H1 (cell line): ENCODE measurements around the gene CCDC63. TPM values are rescaled to one million over a fixed set of nuclear protein-coding genes. Genes with fewer than 3 reads are reported as not detected.

Source experiments
- CTCF ChIA-PET: fragments of 300-600 bp; sonication (Branson Sonifier 250); formaldehyde crosslinking; loops from one replicate; lab custom pipeline; 2021; ENCODE audit not compliant: partially characterized antibody; lab: Charles Lee
- POLR2A ChIA-PET: fragments of 300-600 bp; sonication (Branson Sonifier 250); formaldehyde crosslinking; loops from one replicate; lab custom pipeline; 2021; ENCODE audit warnings: inconsistent platforms; ENCODE audit not compliant: partially characterized antibody; lab: Charles Lee
- DNase-seq, 2 experiments: peaks; one replicate each; pipeline versions ENCODE4 v3.0.0 to v3.0.0-alpha.2; 2010 to 2022; ENCODE audit warnings: low spot score in 2 of 2, low read depth in 1 of 2, mixed read lengths in 1 of 2
- FAIRE-seq: peaks from 2 replicates; lab custom pipeline; 2011; peaks lifted over from hg19 to GRCh38; lab: Jason Lieb, UNC
- H2AFZ ChIP-seq: 2 replicates; pipeline ENCODE4 v1.8.1; 2012; ENCODE audit warnings: low read length, inconsistent platforms
- H2AK5ac ChIP-seq: 2 replicates; pipeline ENCODE4 v1.6.1; 2013; ENCODE audit warnings: low read depth, low read length
- H2BK120ac ChIP-seq: replicated peaks from 2 replicates; pipeline ENCODE3; 2013; ENCODE audit warnings: low read depth, low read length, inconsistent platforms
- H2BK12ac ChIP-seq: 2 replicates; pipeline ENCODE4 v1.6.1; 2013; ENCODE audit warnings: low read depth, low read length
- H2BK15ac ChIP-seq: 2 replicates; pipeline ENCODE4 v1.6.1; 2013; ENCODE audit warnings: low read length
- H2BK20ac ChIP-seq: 2 replicates; pipeline ENCODE4 v1.6.1; 2013; ENCODE audit warnings: low read length
- H2BK5ac ChIP-seq: 2 replicates; pipeline ENCODE4 v1.6.1; 2013; ENCODE audit warnings: low read depth, low read length
- H3K14ac ChIP-seq: 2 replicates; pipeline ENCODE4 v1.6.1; 2013; ENCODE audit warnings: inconsistent platforms; ENCODE audit not compliant: insufficient read length
- H3K18ac ChIP-seq: 2 replicates; pipeline ENCODE4 v1.6.1; 2013; ENCODE audit warnings: low read length; ENCODE audit errors: extremely low read depth
- H3K23ac ChIP-seq: 2 replicates; pipeline ENCODE4 v1.6.1; 2013; ENCODE audit warnings: inconsistent platforms; ENCODE audit not compliant: insufficient read length
- H3K23me2 ChIP-seq: 2 replicates; pipeline ENCODE4 v1.6.1; 2013; ENCODE audit warnings: low read depth, low read length
- H3K27ac ChIP-seq: 2 replicates; pipeline ENCODE4 v1.6.1; 2011; ENCODE audit warnings: low read depth, low read length, inconsistent platforms
- H3K27me3 ChIP-seq, 4 experiments: replicated peaks in 1 of 4; 1 replicate in 1 of 4; 2 replicates in 3 of 4; pipeline versions ENCODE4 v1.6.1 to v1.8.1; 2011 to 2013; ENCODE audit warnings: low read length in 3 of 4, mild to moderate bottlenecking in 3 of 4, inconsistent platforms in 2 of 4, mixed read lengths in 2 of 4, moderate library complexity in 1 of 4; ENCODE audit not compliant: control insufficient read depth in 3 of 4, insufficient read depth in 3 of 4; ENCODE audit errors: extremely low read depth in 1 of 4
- H3K36me3 ChIP-seq, 4 experiments: 2 replicates each; pipeline versions ENCODE4 v1.6.1 to v1.8.1; 2011 to 2013; ENCODE audit warnings: mild to moderate bottlenecking in 4 of 4, low read length in 3 of 4, moderate library complexity in 2 of 4, control low read depth in 1 of 4, inconsistent platforms in 1 of 4; ENCODE audit not compliant: insufficient read depth in 4 of 4, control insufficient read depth in 2 of 4
- H3K4ac ChIP-seq: replicated peaks from 2 replicates; pipeline ENCODE3; 2013; ENCODE audit warnings: low read length, low read depth, mixed read lengths, inconsistent platforms; ENCODE audit not compliant: insufficient read length
- H3K4me1 ChIP-seq, 4 experiments: replicated peaks in 1 of 4; 1 replicate in 1 of 4; 2 replicates in 3 of 4; pipeline versions ENCODE4 v1.6.1 to v1.8.1; 2011 to 2013; ENCODE audit warnings: low read length in 3 of 4, inconsistent platforms in 2 of 4, mixed read lengths in 1 of 4; ENCODE audit not compliant: insufficient read depth in 4 of 4, control insufficient read depth in 3 of 4
- H3K4me2 ChIP-seq, 2 experiments: 2 replicates each; pipeline versions ENCODE4 v1.6.1 to v1.8.1; 2011 to 2013; ENCODE audit warnings: low read depth in 2 of 2, low read length in 2 of 2, control low read depth in 1 of 2, inconsistent platforms in 1 of 2, mild to moderate bottlenecking in 1 of 2; ENCODE audit not compliant: insufficient read depth in 1 of 2
- H3K4me3 ChIP-seq, 4 experiments: fragments of 200-600, 300-600 bp in 1 of 4; sonication (generic), shearing (Covaris generic), sonication (Bioruptor Twin) in 1 of 4; 2 replicates each; pipeline versions ENCODE4 v1.5.1 to v1.8.1; 2011 to 2016; ENCODE audit warnings: low read length in 4 of 4, low read depth in 3 of 4, control low read depth in 2 of 4, inconsistent platforms in 2 of 4, mild to moderate bottlenecking in 2 of 4, mixed read lengths in 1 of 4, moderate library complexity in 1 of 4; ENCODE audit not compliant: insufficient read depth in 2 of 4; ENCODE audit errors: extremely low read depth in 1 of 4
- H3K56ac ChIP-seq: replicated peaks from 2 replicates; pipeline ENCODE3; 2013; ENCODE audit warnings: low read depth, mild to moderate bottlenecking, mixed read lengths, low read length, inconsistent platforms; ENCODE audit not compliant: insufficient read length
- H3K79me1 ChIP-seq: 2 replicates; pipeline ENCODE4 v1.6.1; 2013; ENCODE audit warnings: low read depth, low read length, control low read depth
- H3K79me2 ChIP-seq, 2 experiments: 2 replicates each; pipeline versions ENCODE4 v1.6.1 to v1.8.1; 2012 to 2013; ENCODE audit warnings: low read length in 2 of 2, mild to moderate bottlenecking in 2 of 2, inconsistent platforms in 1 of 2; ENCODE audit not compliant: insufficient read depth in 2 of 2, control insufficient read depth in 1 of 2
- H3K9ac ChIP-seq, 4 experiments: replicated peaks in 1 of 4; 1 replicate in 1 of 4; 2 replicates in 3 of 4; pipeline versions ENCODE4 v1.6.1 to v1.8.1; 2011 to 2013; ENCODE audit warnings: low read depth in 3 of 4, low read length in 3 of 4, control low read depth in 2 of 4, mild to moderate bottlenecking in 2 of 4, moderate library complexity in 2 of 4, inconsistent platforms in 1 of 4; ENCODE audit errors: extremely low read depth in 1 of 4
- H3K9me3 ChIP-seq, 2 experiments: 2 replicates each; pipeline versions ENCODE4 v1.6.1 to v1.8.1; 2012 to 2013; ENCODE audit warnings: mild to moderate bottlenecking in 2 of 2, moderate library complexity in 2 of 2, control low read depth in 1 of 2, inconsistent platforms in 1 of 2, low read depth in 1 of 2, low read length in 1 of 2, mixed read lengths in 1 of 2; ENCODE audit not compliant: insufficient read depth in 2 of 2
- H4K20me1 ChIP-seq, 2 experiments: replicated peaks in 1 of 2; 2 replicates each; pipeline versions ENCODE3 to v1.8.1; 2011 to 2013; ENCODE audit warnings: inconsistent platforms in 2 of 2, low read length in 2 of 2, mild to moderate bottlenecking in 1 of 2; ENCODE audit not compliant: insufficient read depth in 2 of 2, control insufficient read depth in 1 of 2
- H4K5ac ChIP-seq: 2 replicates; pipeline ENCODE4 v1.6.1; 2013; ENCODE audit warnings: low read length, low read depth, mixed read lengths, inconsistent platforms; ENCODE audit not compliant: insufficient read length
- H4K8ac ChIP-seq: 2 replicates; pipeline ENCODE4 v1.8.0; 2013; ENCODE audit warnings: mild to moderate bottlenecking, moderate library complexity, low read length, inconsistent platforms; ENCODE audit not compliant: insufficient read depth; ENCODE audit errors: extremely low read depth
- H4K91ac ChIP-seq: replicated peaks from 2 replicates; pipeline ENCODE3; 2013; ENCODE audit warnings: low read length, mixed read lengths, inconsistent platforms; ENCODE audit not compliant: insufficient read length
- BRCA1 ChIP-seq: IDR thresholded peaks from 2 replicates; pipeline ENCODE4 v1.6.1; 2012; ENCODE audit warnings: low read depth, low read length, improper control_type of control experiment
- CBX5 ChIP-seq: fragments of 300-800, 300-1000 bp; sonication (generic); IDR thresholded peaks from 2 replicates; pipeline ENCODE4 v1.7.1; 2016; ENCODE audit warnings: antibody characterized with exemption, low read length, low read depth
- CEBPB ChIP-seq: IDR thresholded peaks from 2 replicates; pipeline ENCODE4 v1.6.1; 2012; ENCODE audit warnings: low read depth, low read length
- CHD2 ChIP-seq: IDR thresholded peaks from 2 replicates; pipeline ENCODE4 v1.6.1; 2012; ENCODE audit warnings: low read length, improper control_type of control experiment
- GTF2F1 ChIP-seq: IDR thresholded peaks from 2 replicates; pipeline ENCODE4 v1.6.1; 2012; ENCODE audit warnings: low read depth, low read length, improper control_type of control experiment, borderline replicate concordance
- KDM4A ChIP-seq: IDR thresholded peaks from one replicate; pipeline ENCODE4 v1.7.1; 2012; ENCODE audit warnings: low read depth, mild to moderate bottlenecking, moderate library complexity, low read length, inconsistent platforms; ENCODE audit not compliant: severe bottlenecking
- MAFK ChIP-seq: IDR thresholded peaks from 2 replicates; pipeline ENCODE4 v1.6.1; 2012; ENCODE audit warnings: low read depth, mild to moderate bottlenecking, improper control_type of control experiment, low read length
- NANOG ChIP-seq: IDR thresholded peaks from 2 replicates; pipeline ENCODE4 v1.6.1; 2011; ENCODE audit warnings: low read length, low read depth, mild to moderate bottlenecking, inconsistent platforms; ENCODE audit not compliant: insufficient read depth, poor library complexity, severe bottlenecking
- POLR2A ChIP-seq, 2 experiments: IDR thresholded peaks; 1 replicate in 1 of 2; 2 replicates in 1 of 2; pipeline ENCODE4 v1.6.1; 2011; ENCODE audit warnings: low read depth in 2 of 2, low read length in 2 of 2, mild to moderate bottlenecking in 2 of 2; ENCODE audit errors: control extremely low read depth in 1 of 2
- SIRT6 ChIP-seq: IDR thresholded peaks from one replicate; pipeline ENCODE4 v1.7.1; 2012; ENCODE audit warnings: low read length, inconsistent platforms
- SP4 ChIP-seq: IDR thresholded peaks from 2 replicates; pipeline ENCODE4 v1.6.1; 2012; ENCODE audit warnings: low read length, inconsistent platforms
- YY1 ChIP-seq: IDR thresholded peaks from 2 replicates; pipeline ENCODE4 v1.6.1; 2011; ENCODE audit warnings: low read depth, mild to moderate bottlenecking, low read length
- WGBS, 2 experiments: shearing (Covaris generic) in 1 of 2; methylation state at CpG; one replicate each; pipeline versions ENCODE4 v1.1.6 to v1.1.7; 2013 to 2015; ENCODE audit warnings: low lambda C conversion rate in 2 of 2, mixed read lengths in 2 of 2, inconsistent platforms in 1 of 2, low coverage in 1 of 2, missing lambda C conversion rate in 1 of 2; ENCODE audit not compliant: insufficient replicate concordance in 2 of 2, insufficient coverage in 1 of 2, insufficient read length in 1 of 2; ENCODE audit errors: extremely low coverage in 1 of 2, missing lambda C conversion rate in 1 of 2; 5-methylcytosine and 5-hydroxymethylcytosine counted together
- polyA plus RNA-seq, 7 experiments: library from polyadenylated mRNA; depleted of rRNA in 3 of 7; stranded (reverse) in 5 of 7; unstranded in 2 of 7; fragments of >200 nt in 5 of 7; fragments of 200-250 nt in 2 of 7; gene quantifications; 1 replicate in 5 of 7; 2 replicates in 1 of 7; 4 replicates in 1 of 7; pipeline versions ENCODE4 v1.2.1 to v1.2.3, GENCODE V29; 2011 to 2013; ENCODE audit warnings: missing spikeins in 2 of 7, mixed read lengths in 2 of 7
- total RNA-seq: library from RNA; stranded (reverse); fragmentation: NEBNext Ultra II Directional; extraction: Animal tissue kit (Norgen Biotek cat#: 25700); gene quantifications from 2 replicates; pipeline ENCODE4 v1.2.1, GENCODE V29; 2021
- TF ChIP-seq, protein P1 (sequence below), 3 experiments: IDR thresholded peaks; 1 replicate in 2 of 3; 2 replicates in 1 of 3; pipeline versions ENCODE4 v1.5.1 to v1.6.1; 2011; ENCODE audit warnings: low read length in 3 of 3, mild to moderate bottlenecking in 3 of 3, inconsistent platforms in 2 of 3, low read depth in 1 of 3, moderate library complexity in 1 of 3; ENCODE audit not compliant: insufficient read depth in 1 of 3; ENCODE audit errors: control extremely low read depth in 1 of 3

Gene CCDC63
- total and polyA plus RNA-seq, 2 of the 8 experiments (the other 6 are each of a cell fraction or from before 2014, with no cell fraction given): 0.42 to 0.93 TPM

DNA sequence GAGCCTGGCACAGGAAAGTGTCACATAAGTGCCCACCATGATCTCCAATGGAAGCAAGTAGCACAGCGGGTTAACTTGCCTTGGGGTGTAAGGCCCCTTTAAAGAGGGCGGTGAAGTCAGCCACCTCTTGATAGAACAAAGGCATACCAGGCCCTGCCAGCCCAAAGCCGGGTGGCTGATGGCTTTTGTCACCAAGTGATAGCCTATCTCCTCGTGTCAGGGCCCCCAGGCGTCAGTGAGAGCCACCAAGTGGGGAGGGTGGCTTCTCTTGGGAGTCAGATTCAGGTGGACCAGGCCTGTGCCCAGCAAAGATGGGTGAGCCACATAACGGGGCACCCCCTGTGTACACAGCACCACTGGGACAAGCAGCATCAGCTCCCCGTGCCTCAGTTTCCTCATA is 81.9 kb downstream of the CCDC63 start:
- H4K20me1 ChIP-seq: peaks cover 0 to 4% of the 10 kb centered on the region in 2 experiments
- no peak for FAIRE-seq
- no peak overlapping the region for H2BK20ac ChIP-seq
- no peak overlapping the region for H2AFZ ChIP-seq
- H2BK5ac ChIP-seq: no peak overlapping the region
- H3K27ac ChIP-seq: no peak overlapping the region
- H3K56ac ChIP-seq: no peak overlapping the region
- no peaks in the 10 kb centered on the region; a peak in 1 of 7 replicates for H3K27me3 ChIP-seq
- no peak overlapping the region for H3K14ac ChIP-seq
- H3K23ac ChIP-seq: no peak overlapping the region
- H2BK15ac ChIP-seq: no peak overlapping the region
- H3K4me3 ChIP-seq: no peak overlapping the region
- no peak overlapping the region for H2AK5ac ChIP-seq
- H3K18ac ChIP-seq: no peak overlapping the region
- ChIA-PET POLR2A (no interaction called here), CTCF (interaction anchor here (1.2 to 4.3 kb wide), 3 partner anchors 8 to 33 kb away, joined by 3 to 25 read pairs (median 7); no protein-coding TSS in a partner anchor)
- H4K5ac ChIP-seq: no peak overlapping the region
- no peaks in the 10 kb centered on the region for H3K79me2 ChIP-seq
- H4K8ac ChIP-seq: no peak overlapping the region
- no peaks in the 10 kb centered on the region for H3K36me3 ChIP-seq
- no peak overlapping the region for H3K9ac ChIP-seq
- TF ChIP-seq MAFK (no peak), POLR2A (IDR thresholded peaks at IDR 0.05; ENCODE audit: control extremely low read depth in 1 of 2, low read depth in 2 of 2, low read length in 2 of 2) (no peak), SIRT6 (no peak), SP4 (no peak), CBX5 (no peak), GTF2F1 (no peak), KDM4A (no peak), CHD2 (no peak), CEBPB (no peak), YY1 (no peak), BRCA1 (no peak), NANOG (no peak)
- TF ChIP-seq, protein P1, sequence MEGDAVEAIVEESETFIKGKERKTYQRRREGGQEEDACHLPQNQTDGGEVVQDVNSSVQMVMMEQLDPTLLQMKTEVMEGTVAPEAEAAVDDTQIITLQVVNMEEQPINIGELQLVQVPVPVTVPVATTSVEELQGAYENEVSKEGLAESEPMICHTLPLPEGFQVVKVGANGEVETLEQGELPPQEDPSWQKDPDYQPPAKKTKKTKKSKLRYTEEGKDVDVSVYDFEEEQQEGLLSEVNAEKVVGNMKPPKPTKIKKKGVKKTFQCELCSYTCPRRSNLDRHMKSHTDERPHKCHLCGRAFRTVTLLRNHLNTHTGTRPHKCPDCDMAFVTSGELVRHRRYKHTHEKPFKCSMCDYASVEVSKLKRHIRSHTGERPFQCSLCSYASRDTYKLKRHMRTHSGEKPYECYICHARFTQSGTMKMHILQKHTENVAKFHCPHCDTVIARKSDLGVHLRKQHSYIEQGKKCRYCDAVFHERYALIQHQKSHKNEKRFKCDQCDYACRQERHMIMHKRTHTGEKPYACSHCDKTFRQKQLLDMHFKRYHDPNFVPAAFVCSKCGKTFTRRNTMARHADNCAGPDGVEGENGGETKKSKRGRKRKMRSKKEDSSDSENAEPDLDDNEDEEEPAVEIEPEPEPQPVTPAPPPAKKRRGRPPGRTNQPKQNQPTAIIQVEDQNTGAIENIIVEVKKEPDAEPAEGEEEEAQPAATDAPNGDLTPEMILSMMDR (IDR thresholded peaks at IDR 0.05; ENCODE audit: control extremely low read depth in 1 of 3, insufficient read depth in 1 of 3, low read depth in 1 of 3, low read length in 3 of 3): no peak
- no peaks in the 10 kb centered on the region for H3K9me3 ChIP-seq
- no peak overlapping the region for H2BK12ac ChIP-seq
- WGBS, 2 experiments: 85% methylated on average over 7 of the region's 7 CpGs; no CpG with 5 or more reads in 1 of the 2 experiments
- no peaks in the 10 kb centered on the region for H3K79me1 ChIP-seq
- no peak overlapping the region for H2BK120ac ChIP-seq
- H3K4me1 ChIP-seq: peaks cover 0 to 9% (median 4%) of the 10 kb centered on the region in 4 experiments; a peak in 5 of 7 replicates
- no peak overlapping the region for H4K91ac ChIP-seq
- H3K4me2 ChIP-seq: no peak overlapping the region
- H3K23me2 ChIP-seq: peaks cover 5% of the 10 kb centered on the region; the same call in 1 of the 2 replicates
- H3K4ac ChIP-seq: no peak overlapping the region
- DNase-seq: no peak
